ENCODE measurements around the gene LRCH1. TPM values are rescaled to one million over a fixed set of nuclear protein-coding genes. Genes with fewer than 3 reads are reported as not detected.
A peak's percentile ranks its signal among the peaks of the same experiment; 100 is the strongest.

LRCH1 gene
- total RNA-seq, 1 donor from 2014 or later, result 17.1 TPM

DNA sequence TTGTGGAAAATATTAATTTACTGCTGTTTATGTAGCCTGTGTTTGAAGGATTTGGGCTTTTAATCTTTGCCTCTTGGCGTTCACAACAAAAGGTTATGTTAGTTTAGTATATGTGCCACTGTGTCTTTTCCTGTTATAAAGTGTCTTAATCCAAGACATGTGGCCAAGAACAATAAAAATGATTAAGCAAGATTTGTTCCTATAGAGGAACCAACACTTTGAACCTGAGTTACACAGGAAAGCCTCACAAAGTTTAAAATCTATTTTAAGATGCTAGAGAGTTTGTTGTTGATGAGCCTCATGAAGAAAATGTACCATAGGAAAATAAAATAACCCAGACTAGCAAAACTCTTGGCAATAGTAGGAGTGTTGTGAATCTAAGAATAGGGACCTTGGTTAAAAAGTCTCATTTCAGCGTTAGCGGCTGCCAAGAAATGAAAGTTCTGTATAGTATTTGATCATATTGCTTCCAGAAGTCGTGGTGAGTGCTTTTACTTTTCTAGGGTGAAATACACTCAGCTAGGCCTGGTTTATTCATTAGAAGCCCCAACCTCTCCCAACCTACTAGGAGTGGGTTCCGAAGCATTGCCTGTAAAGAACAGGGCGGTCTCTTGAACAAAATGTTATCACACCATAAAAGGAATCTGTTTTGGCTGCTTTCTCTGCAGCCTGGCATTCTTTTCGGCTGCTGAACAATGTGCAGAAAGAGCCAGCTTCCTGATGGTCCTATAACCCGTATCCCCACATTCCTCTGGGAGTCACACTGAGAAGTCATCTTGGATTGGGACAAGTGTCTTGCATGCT, 102.6 kb downstream of the LRCH1 start:
- FAIRE-seq (no peak), DNase-seq (ENCODE audit: low spot score in 2 of 2) (no peak)

DNA sequence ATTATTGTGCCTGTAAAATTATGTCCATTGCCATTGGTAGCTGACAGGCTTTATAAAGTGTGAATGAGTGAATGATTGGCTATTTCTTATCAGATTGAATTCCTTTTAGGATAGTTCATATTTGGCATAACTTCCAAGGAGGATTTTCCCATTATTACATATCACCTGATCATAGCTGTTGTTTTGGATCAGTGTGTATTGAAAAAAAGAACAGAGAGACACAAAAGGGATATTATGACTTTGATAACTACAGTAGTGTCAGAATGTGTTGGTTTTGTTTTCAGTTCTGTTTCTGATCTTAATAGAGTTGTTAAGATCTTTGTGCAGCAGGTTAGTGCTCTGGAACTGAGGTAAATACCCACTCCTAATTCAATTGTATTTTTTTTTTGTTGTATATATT, 103.8 kb downstream of the LRCH1 start:
- no peak for FAIRE-seq

DNA sequence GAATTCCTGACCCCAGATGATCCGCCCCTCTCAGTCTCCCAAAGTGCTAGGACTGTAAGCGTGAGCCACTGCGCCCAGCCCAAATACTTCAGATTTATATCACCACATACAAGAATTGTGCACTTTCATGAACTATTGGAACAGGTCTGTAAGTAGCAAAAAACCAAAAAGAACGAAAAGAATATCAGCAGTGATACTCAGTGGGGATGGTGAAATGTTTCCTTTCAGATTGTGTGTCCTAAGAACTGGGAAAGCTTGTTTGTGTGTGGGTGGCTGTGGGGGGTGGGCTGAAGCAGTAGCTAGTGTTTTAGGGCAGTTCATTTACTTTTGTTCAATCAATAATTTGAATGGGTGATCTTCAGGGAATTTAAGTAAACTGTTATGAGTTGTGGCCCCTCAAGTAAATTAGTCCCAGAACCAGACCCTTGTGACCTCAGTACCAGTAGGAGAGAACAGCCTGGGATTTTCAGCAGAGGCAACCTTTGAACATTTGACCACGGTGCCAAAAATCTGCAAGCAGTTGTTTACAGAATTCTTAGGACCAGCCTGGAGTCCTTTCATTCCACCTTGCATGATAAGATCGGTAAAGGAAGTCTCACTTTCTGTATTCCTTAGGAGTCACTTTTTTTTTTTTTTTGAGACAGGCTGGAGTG, 106.6 kb downstream of the LRCH1 start:
- no peak for DNase-seq (ENCODE audit: low spot score in 2 of 2)
- FAIRE-seq, result no peak

More for the DNA sequence above, 103.8 kb downstream of the LRCH1 start:
- no peak for DNase-seq (ENCODE audit: low spot score in 2 of 2)

DNA sequence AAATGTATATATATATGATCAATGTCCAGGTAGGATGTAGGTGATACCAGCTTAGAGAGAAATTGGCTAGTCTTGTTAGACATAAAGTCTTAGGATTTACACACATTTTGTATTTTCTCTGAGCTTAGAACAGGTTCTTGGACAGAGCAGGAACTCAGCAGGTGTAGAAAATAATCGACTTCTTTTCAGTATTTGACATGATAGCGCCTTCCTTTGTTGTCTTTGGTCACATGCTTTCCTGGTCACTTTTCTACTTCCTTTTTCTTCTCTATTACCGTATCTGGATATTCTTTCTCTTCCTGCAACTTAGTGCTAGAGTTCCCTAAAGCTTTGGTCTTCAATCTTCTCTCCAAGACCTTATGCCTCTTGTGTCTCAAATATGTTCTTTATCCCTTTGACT, 107.4 kb downstream of the LRCH1 start:
- no peak for DNase-seq (ENCODE audit: low spot score in 2 of 2)
- FAIRE-seq, result no peak

DNA sequence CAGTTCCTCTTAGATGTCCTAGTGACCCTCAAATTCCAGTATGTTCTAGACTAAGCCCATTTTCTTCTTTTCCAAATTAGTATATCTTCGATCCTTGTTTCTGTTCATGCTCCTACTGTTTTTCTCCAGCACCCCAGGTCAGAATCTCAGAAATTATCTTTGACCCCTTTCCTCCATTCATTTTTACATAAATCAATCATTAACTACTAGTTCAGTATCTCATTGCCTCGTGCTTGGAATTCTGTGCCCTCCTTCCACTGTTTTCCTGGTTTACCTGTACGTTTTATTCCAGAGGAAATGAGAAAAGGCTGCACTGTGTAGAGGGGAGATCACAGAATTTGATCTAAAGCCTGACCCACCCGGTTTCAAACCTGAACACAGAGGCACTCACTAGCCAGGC, 107.9 kb downstream of the LRCH1 start:
- no peak for DNase-seq (ENCODE audit: low spot score in 2 of 2)
- no peak for FAIRE-seq

DNA sequence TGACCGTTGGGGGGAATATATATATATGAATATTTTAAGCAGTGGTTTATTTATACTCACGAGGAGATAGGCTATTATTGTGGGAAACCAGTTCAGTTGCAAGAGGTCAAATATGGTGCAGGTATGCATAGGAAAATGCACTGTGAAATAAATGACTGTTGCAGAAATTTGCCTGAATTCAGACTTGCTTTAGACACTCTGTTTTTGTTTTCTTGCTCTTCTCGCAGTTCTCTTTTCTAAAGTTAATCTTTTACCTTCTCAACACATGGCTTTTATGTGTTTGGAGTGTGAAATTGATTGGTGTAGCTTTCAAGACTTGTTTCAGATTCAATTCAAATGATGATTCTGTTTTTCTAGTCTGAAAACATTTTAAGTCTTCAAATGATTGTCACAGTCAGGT, 109.7 kb downstream of the LRCH1 start:
- no peak for DNase-seq (ENCODE audit: low spot score in 2 of 2)
- FAIRE-seq, result no peak

DNA sequence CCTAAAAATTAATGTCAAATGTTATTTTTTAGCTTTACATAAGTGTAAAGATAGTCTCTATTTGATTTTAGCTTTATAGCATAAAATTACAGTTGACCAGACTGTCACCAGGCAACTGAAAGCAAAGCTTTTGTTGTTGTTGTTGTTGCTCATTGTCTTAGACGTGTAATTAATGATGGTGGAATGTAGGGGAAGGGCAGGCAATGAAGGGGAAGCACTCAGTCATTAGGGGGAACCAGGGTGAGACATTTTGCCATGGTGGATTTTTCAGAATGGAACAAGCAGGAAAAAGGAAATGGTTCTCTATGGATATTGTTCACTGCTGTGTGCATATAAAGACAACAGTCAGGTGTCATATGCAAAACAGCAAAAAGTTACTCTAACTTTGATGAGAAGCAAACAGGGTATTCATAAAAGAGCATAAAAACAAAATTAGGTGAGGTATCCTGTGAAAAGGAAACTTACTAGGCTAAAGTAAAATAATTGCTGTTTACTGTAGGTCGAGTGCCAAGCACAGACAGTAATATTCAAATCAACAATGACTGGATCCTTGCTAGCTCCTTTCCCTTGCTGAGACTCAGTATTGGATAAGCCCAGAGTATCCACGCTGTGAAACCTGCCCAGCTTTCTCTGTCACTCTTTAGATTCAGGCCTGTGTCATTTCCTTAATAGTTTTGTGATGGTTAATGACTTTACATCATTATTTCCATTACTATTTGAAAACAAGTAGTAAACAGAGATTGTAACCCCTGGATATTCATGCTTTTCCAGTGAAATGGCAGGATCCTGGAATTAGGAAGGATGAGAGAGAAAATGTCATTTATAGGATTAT, 110.5 kb downstream of the LRCH1 start:
- DNase-seq (ENCODE audit: low spot score in 2 of 2), result no peak
- no peak for FAIRE-seq

DNA sequence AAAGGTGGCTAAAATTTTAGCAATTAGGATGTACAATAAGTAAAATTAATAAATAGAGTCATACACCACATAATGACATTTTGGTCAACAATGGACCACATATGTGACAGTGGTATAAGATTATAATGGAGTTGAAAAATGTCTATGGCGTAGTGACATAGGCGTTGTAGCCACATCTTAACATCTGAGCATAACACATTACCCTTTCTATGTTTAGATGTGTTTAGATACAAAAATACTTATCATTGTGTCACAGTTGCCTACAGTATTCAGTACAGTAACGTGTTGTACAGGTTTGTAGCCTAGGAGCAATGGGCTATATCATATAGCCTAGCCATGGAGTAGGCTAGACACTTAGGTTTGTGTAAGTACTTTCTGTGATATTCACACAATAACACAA, 111.2 kb downstream of the LRCH1 start:
- no peak for DNase-seq (ENCODE audit: low spot score in 2 of 2)
- FAIRE-seq, result no peak

DNA sequence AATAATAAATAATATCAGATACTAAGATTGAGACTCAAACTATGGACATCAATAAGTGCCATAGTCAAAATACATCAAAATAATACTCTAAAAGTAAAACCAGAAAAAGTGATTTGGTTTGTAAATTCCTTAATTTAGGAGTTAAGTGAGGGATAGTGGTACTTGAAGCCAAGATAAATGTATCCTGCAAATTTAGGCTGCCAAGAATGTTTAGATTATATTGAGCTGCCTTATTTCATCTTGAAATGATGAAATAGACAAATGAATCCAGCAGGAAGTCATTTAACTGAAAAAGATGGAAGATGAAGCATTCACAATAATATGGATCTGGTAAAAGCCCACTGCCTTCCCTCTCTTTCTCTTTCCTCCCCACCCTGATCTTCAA, 112.3 kb downstream of the LRCH1 start:
- FAIRE-seq, result no peak
- no peak for DNase-seq (ENCODE audit: low spot score in 2 of 2)

DNA sequence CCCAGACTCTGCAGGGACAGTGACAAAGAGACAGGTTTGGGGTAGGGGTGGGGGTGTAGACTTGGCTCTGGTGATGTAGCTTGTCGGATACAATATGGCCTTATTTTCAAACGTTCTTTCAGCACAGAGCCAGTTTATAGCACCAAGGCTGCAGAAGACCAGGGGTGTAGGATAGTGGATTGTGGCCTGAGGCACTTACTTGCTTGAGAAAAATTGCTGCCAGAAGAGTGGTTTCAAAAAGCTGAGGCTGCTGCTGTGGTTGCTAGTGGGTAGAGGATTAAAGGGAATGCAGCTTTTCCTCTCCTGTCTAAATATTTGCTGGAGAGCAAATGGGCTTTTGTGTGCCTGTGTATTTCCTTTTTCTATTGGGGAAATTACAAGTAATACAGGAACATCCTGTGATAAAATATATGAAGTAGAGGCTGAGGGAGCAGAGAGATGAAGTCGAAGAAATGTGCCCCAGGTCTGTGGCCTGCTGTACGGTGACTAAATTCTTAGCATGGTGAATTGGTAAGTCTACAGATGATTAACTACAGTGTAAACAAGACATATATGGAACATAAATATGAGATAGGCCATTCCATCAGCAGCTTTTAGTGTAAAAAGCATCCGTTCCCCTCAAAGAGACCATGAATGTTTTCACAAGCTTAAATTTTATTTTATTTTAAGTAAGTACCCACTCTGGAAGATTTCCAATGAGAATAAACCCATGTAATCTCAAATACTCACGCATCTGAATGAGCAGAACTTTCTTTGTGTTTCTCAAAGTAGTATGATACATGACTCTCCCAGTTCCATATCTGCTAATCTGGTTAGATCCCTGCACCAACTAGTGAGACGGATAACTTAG, 112.9 kb downstream of the LRCH1 start:
- DNase-seq (ENCODE audit: low spot score in 2 of 2) (no peak), FAIRE-seq (no peak)

DNA sequence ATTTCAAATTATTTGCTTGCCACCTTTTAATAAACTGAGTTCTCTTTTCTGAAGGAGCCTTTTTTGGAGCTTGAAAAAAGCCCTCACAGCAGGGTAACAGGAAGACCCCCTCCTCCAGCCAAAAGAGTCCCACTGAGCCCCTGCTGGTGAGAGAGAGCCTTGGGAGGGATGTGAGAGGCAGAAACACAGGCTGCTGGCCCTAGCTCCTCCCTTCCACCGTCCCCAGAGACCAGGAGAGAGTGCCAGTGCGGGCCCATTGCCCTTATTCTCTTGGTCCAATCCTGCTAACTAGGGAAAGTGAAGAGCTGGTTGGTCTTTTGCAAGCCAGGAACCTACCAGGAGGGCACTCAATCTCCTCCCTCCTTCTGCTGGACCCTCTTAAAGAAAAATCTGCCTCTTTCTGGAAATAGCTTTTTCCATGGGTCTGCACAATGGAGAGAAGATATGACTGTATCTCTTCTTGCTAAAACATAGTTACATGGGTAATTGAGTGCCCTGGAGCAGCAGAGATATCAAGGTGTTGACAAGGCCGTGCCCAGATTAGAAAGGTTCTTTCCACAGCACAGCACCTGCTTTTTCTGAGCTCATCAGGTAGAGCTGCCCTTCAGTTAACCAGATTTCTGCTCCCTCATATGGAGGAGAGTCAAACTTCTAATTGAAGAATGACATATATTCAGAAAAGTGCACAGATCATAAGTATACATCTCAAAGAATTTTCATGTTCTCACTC, 113.9 kb downstream of the LRCH1 start:
- DNase-seq (ENCODE audit: low spot score in 2 of 2) (no peak), FAIRE-seq (no peak)

DNA sequence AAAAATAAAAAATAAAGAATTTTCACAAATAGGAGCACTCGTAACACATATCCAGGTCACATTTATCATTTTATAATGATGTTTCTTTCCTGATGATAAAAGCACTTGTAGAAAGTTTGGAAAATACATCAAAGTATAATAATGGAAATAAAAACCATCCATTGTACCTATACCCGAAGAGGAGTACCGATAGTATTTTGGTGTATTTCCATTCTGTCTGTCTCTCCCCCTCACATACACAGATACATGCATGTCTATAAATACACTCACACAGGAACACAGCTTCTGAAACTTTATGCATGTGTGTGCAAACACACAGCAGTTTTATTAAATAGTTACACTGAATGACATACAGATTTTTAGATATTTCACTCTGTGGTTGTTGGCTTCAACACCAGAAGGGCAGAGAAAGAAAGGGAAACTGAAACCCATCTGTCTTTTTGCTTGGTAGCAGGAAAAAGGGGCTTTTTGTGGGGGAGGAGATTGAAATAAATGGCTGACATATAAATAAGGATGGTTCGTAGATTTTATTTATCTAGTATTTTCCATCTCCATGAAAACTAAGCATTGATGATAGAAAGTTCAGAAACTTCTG, 114.8 kb downstream of the LRCH1 start:
- DNase-seq (ENCODE audit: low spot score in 2 of 2) (no peak), FAIRE-seq (no peak)

DNA sequence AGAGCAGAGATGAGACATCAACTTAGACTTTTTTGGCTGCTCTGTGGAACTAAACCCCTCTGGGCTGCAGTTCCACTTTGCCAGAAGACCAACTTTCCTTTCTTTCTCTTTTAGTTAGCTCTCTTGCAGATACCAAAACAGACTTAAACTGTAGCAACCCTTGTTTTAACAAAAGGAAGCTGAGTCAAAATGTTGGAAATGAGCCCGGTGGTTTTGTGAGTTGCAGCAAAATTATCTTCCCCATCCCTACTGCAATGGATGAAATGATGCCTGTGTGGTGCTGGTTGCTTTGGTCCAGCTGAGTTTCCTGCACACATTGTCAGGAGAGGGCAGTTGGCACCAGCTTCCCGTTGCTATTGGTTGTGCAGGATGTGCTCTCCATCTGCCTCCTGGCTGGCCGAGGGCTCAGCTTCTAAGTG, 115.3 kb downstream of the LRCH1 start:
- FAIRE-seq (no peak), DNase-seq (ENCODE audit: low spot score in 2 of 2) (no peak)

DNA sequence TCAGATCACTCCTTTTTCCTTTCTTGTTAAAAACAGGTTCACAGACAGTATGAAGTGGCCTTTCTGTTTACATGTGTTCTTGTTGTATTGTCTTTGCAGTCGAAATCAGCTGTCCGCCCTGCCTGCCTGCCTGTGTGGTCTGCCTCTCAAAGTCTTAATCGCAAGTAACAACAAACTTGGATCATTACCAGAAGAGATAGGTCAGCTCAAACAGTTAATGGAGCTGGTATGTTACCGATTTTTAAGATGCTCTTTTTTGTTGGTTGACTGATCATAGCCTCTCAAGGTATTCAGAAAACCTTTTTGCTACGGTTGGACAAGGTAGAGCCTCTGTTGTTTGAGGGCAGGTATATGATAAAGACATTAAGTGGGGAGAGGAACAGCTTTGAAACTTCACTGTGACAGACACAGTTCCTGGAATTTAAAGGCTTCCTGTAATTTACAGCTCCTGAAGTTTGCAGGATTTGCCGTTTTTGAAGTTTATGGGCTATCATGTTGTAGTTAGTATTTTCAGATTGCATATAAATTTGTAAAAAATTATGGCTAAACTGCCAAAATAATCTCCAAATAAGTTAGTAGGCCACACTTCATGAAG, 116.1 kb downstream of the LRCH1 start:
- DNase-seq (ENCODE audit: low spot score in 2 of 2) (no peak), FAIRE-seq (no peak)

DNA sequence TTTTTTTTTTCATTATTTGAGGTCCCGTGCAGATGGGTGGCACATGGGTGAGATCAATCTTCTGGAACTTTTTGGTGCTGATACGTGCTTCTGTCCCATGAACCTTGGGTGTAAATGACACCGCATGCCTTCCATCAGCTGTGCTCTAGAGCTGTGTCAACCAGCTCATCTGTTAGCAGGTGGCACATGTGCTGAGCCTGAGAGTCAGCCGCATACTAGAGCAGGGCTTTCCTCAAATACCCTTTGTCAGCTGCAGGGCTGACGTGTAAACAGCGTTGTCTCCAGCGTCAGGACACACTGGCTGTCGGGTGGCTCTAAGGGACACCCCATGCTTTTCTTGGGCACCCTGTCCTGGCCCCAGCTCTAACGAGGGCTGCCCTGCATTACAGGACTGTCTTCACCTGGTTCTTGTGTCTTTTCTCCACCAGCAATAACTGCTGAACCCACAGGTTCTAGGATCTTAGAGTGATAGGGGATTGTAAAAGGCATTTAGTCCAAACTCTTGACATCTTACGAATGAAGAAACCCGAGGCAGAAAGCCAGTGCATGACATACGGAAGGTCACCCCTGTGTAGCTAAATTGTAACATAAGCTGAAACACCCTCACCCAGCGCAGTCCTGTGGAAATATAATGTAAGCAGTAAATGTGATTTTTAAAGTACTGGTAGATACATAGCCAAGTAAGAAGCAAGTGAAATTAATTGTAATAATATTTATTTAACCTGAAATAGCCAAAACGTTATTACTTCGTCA, 119.5 kb downstream of the LRCH1 start:
- no peak for FAIRE-seq
- no peak for DNase-seq (ENCODE audit: low spot score in 2 of 2)

DNA sequence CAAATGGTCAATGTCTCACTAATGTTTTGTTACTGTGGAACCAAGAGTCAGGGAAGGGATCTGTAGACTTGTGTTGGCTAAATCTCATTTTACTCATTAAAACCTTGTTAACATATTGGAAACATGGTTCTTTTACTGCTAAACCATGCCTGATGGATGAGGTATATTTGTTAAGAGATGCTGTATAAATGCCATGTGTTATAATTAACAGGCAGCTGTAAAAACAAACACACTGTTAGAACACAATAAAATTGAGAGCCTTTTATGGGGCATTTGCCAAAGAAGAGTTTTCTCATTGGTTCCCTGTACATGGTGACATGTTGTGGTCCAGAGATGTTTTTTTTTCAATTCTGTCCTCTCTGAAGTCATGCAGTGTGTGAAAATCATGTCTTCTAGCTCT, 122.0 kb downstream of the LRCH1 start:
- DNase-seq (ENCODE audit: low spot score in 2 of 2) (no peak), FAIRE-seq (no peak)

DNA sequence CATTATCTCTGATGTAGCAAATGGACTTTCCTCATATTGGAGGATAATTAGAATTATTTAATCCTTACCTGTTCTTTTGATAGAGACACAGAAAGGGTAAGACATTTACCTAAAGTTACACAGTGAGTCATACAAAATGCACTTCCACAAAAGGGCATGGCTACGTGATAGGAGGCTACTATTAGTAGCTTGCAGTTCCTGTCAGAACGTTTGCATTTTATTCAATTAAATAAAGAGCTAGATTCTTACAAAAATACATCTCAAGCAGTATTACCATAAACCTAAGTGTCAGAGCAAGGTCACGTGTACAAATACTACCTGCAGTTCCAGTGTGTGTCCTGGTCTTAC, 123.4 kb downstream of the LRCH1 start:
- FAIRE-seq (no peak), DNase-seq (ENCODE audit: low spot score in 2 of 2) (no peak)

DNA sequence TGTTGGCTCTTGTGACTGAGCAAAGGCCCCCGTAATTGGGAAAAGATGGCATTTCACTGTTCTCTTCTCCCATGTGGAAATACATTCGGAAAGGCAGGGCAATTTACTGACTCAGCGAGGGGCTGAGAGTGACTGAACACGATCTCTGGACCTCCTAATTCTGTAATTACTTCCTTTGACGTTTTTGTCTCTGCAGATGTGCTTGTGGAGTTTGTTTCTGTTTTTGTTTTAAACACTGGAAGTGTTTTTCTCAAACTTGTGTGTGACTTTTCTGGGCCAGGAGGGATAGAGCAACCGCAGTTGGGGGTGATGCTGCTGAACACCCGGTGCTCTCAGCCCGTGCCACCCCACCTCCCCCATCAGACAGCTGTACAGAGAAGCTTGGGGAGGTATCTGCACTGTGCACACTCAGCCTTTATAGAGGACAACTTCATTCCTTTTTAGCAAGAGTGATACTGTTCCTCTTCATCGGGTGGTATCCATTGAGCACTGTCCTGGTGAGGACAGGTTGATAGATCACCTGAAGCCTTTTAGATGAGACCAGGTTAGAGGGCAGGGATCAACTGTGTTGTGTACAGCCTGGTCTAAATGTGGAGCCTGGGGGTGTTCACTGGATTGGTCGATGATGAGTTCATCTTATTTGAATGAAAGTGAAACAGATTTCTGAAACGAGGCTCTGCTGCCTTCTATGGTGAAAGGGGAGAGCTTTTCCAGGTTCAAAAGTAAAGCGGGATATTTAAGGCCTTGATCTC, 126.6 kb downstream of the LRCH1 start:
- peak in 1 of 2 donors; percentile 25 for DNase-seq (ENCODE audit: low spot score in 2 of 2)
- no peak for FAIRE-seq
